Ascending aorta (tissue), 2 donors: Measurements from ENCODE around the gene CADM1. TPM values are rescaled to one million over a fixed set of nuclear protein-coding genes. Genes with fewer than 3 reads are reported as not detected.

Source experiments
- DNase-seq, 2 donors: peaks; one replicate each; pipeline ENCODE4 v3.0.0-alpha.2; 2019; ENCODE audit warnings: low spot score in 2 of 2
- H3K27ac ChIP-seq, 2 donors: fragments of 200-600 bp; sonication (generic); one replicate each; pipeline ENCODE4 v1.5.1; 2016 to 2017; ENCODE audit warnings: mild to moderate bottlenecking in 1 of 2
- H3K27me3 ChIP-seq: fragments of 200-600 bp; sonication (generic); one replicate; pipeline ENCODE4 v1.5.1; 2017
- H3K36me3 ChIP-seq, 2 donors: fragments of 200-600 bp; sonication (generic); one replicate each; pipeline ENCODE4 v1.5.1; 2016
- H3K4me1 ChIP-seq, 2 donors: fragments of 200-600 bp; sonication (generic); one replicate each; pipeline ENCODE4 v1.5.1; 2016 to 2017; ENCODE audit warnings: mild to moderate bottlenecking in 1 of 2
- H3K4me3 ChIP-seq, 2 donors: fragments of 200-600 bp; sonication (generic); one replicate each; pipeline ENCODE4 v1.5.1; 2016 to 2017; ENCODE audit warnings: mild to moderate bottlenecking in 1 of 2
- H3K9me3 ChIP-seq, 2 donors: fragments of 200-600 bp; sonication (generic); one replicate each; pipeline ENCODE4 v1.5.1; 2016
- CTCF ChIP-seq, 3 experiments: fragments of 200-600 bp in 2 of 3; fragments of 450-650 bp in 1 of 3; sonication (generic) in 2 of 3; IDR thresholded peaks; one replicate each; pipeline ENCODE4 v1.5.1; 2016 to 2019; ENCODE audit warnings: antibody characterized with exemption in 3 of 3, mild to moderate bottlenecking in 1 of 3, moderate library complexity in 1 of 3
- intact Hi-C: fragments of 100-400 bp; cut with DNase I; formaldehyde crosslinking; loops from one replicate; pipeline ENCODE4 v1.15.1; 2023
- total RNA-seq: library from RNA; depleted of rRNA; stranded (reverse); fragments of >200 nt; gene quantifications from one replicate; pipeline ENCODE4 v1.1.0, GENCODE V29; 2016

The CADM1 gene
- total RNA-seq, 1 donor from 2014 or later = 2.4 TPM

DNA sequence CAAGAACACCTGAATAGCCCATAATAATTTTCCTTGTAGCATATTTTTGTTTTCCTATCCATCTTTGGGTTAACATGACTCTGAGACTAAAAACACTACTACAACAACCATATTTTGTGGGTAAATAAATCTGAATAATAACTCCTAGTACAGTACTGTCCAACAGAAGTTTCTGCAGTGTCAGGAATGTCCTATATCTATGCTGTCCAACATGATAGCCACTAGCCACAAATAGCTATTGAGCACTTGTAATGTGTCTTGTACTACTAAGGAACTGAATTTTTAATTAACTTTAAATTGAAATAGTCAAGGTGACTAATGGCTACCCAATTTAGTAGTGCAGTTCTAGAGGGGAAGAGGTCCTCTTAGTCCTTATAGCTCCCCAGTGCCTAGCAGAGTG, 135.6 kb downstream of the CADM1 start:
- H3K4me3 ChIP-seq = no peak overlapping the region
- H3K9me3 ChIP-seq = no peaks in the 10 kb centered on the region
- no peak overlapping the region for H3K27ac ChIP-seq
- no peaks in the 10 kb centered on the region for H3K4me1 ChIP-seq
- no peaks in the 10 kb centered on the region for H3K36me3 ChIP-seq
- no peak for TF ChIP-seq CTCF (IDR thresholded peaks at IDR 0.05)
- intact Hi-C loops = no loop called here
- no peak for DNase-seq
- no peaks in the 10 kb centered on the region for H3K27me3 ChIP-seq

- intact Hi-C loops = no loop called here
- no peaks in the 10 kb centered on the region for H3K27me3 ChIP-seq
- no peaks in the 10 kb centered on the region for H3K4me1 ChIP-seq
- no peaks in the 10 kb centered on the region for H3K9me3 ChIP-seq
- H3K36me3 ChIP-seq = no peaks in the 10 kb centered on the region
- no peak overlapping the region for H3K4me3 ChIP-seq
- no peak overlapping the region for H3K27ac ChIP-seq
- TF ChIP-seq CTCF (IDR thresholded peaks at IDR 0.05) = no peak
- DNase-seq = no peak
These were observed 137.4 kb downstream of the CADM1 start for GRCh38 chr11:115366826-115367225.

GRCh38 chr11:115365907-115366306, 138.3 kb downstream of the CADM1 start:
- H3K4me3 ChIP-seq = no peak overlapping the region
- H3K27ac ChIP-seq = no peak overlapping the region
- no peaks in the 10 kb centered on the region for H3K36me3 ChIP-seq
- intact Hi-C loops = no loop called here
- no peaks in the 10 kb centered on the region for H3K27me3 ChIP-seq
- no peaks in the 10 kb centered on the region for H3K4me1 ChIP-seq
- DNase-seq = no peak
- no peak for TF ChIP-seq CTCF (IDR thresholded peaks at IDR 0.05)
- no peaks in the 10 kb centered on the region for H3K9me3 ChIP-seq

DNA sequence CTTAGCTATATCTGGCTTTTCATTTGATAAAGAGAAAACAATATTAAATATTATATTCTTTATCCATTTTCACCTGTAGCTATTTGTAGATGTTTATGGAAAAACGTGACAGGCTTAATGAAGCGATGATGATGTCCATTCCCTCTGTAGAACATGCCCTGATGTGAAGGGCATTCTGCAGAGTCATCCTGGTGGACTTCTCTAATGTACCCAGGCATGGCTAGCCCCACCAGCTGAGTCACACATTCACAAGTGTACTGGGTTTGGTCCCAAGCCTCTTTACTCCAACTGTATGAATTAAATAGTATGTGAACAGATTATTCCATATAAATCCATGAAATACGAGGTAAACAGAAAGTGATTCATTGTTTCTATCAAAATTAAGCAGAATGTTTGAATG, 139.3 kb downstream of the CADM1 start:
- no peak for DNase-seq
- intact Hi-C loops = no loop called here
- no peak overlapping the region for H3K27ac ChIP-seq
- no peak for TF ChIP-seq CTCF (IDR thresholded peaks at IDR 0.05)
- H3K27me3 ChIP-seq = no peaks in the 10 kb centered on the region
- no peaks in the 10 kb centered on the region for H3K9me3 ChIP-seq
- H3K4me1 ChIP-seq = no peaks in the 10 kb centered on the region
- H3K36me3 ChIP-seq = no peaks in the 10 kb centered on the region
- no peak overlapping the region for H3K4me3 ChIP-seq

DNA sequence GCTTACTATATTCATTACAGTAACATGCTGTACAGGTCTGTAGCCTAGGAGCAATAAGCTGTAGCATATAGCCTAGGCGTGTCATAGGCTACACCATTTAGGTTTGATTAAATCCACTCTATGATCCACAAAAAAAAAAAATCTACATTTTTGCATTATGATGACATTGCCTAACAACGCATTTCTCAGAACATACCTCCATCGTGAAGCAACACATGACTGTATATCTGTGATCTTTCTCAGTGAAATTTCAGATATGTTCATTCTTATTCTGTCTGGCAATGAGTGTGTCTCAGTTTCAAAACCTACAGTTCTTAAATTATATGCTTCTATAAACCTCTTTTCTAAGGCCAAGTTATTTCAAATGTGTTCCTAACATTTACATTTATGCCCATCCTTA, 140.3 kb downstream of the CADM1 start:
- DNase-seq = no peak
- H3K9me3 ChIP-seq = no peaks in the 10 kb centered on the region
- no peak overlapping the region for H3K4me3 ChIP-seq
- intact Hi-C loops = no loop called here
- H3K4me1 ChIP-seq = no peaks in the 10 kb centered on the region
- no peaks in the 10 kb centered on the region for H3K36me3 ChIP-seq
- H3K27ac ChIP-seq = no peak overlapping the region
- TF ChIP-seq CTCF (IDR thresholded peaks at IDR 0.05) = no peak
- H3K27me3 ChIP-seq = no peaks in the 10 kb centered on the region

DNA sequence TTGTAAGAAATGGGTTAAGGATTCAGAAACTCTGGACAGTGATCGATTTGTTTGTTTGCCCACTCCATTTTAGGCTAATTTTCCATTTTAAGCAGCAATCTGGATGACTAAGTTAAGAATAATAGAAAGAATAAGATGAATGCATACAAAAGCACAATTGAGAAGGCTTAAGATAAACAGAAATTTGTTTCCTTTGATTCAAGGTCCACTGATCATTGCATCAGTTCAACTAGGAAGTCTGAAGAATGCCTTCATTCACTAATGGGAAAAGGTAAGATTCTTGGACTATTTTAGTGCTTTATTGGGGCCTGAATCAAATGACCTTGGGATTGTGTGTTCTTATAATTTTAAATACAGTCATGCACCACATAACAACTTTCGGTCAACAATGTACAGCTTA, 140.8 kb downstream of the CADM1 start:
- DNase-seq = no peak
- H3K27ac ChIP-seq = no peak overlapping the region
- no peaks in the 10 kb centered on the region for H3K9me3 ChIP-seq
- no peaks in the 10 kb centered on the region for H3K27me3 ChIP-seq
- H3K36me3 ChIP-seq = no peaks in the 10 kb centered on the region
- intact Hi-C loops = no loop called here
- no peak for TF ChIP-seq CTCF (IDR thresholded peaks at IDR 0.05)
- no peaks in the 10 kb centered on the region for H3K4me1 ChIP-seq
- no peak overlapping the region for H3K4me3 ChIP-seq
